ENCODE measurements around the gene TYW1B.
A peak's percentile ranks its signal among the peaks of the same experiment; 100 is the strongest.

TYW1B gene, protein sequence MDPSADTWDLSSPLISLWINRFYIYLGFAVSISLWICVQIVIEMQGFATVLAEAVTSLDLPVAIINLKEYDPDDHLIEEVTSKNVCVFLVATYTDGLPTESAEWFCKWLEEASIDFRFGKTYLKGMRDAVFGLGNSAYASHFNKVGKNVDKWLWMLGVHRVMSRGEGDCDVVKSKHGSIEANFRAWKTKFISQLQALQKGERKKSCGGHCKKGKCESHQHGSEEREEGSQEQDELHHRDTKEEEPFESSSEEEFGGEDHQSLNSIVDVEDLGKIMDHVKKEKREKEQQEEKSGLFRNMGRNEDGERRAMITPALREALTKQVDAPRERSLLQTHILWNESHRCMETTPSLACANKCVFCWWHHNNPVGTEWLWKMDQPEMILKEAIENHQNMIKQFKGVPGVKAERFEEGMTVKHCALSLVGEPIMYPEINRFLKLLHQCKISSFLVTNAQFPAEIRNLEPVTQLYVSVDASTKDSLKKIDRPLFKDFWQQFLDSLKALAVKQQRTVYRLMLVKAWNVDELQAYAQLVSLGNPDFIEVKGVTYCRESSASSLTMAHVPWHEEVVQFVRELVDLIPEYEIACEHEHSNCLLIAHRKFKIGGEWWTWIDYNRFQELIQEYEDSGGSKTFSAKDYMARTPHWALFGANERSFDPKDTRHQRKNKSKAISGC

DNA sequence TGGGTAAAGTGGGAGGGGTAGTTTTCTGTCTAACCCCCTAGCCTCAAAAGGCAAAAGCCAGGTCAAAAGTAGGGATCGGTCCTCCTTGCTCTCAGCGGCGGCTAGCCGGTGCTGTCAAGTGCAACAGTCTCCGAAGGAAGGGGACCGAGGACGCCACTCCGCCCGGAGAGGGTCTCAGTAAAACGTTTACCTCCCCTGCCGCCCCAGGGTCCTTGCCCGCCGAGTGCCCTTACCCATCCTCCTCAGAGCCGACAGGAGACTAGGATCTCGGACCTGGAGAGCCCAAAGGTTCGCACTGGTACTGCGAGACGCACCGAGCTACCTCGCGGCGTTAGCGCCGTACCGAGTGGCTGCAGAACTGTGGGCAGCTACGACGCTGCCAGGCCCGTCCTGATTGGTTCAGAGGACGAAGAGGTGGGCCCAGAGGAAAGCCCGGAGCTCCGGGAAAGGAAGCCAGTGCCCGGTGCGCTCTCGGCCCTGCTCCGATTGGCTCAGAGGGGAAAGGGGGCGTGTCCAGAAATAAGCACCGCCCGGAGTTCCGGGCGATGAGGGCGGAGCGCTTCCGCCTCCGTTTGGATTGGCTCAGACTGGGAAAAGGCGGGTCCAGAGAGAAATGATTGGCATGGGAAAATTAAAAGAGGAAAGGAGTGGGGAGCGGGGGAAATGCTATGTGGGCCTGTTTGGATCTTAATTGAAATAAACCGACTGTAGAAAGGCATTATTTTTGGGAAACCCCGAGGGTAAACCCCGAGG, at the start of gene TYW1B:
TYW1B (minus strand) TSS at position 362 of the 753 bp plus-strand sequence; CDS start at position 237, 125 bp downstream.
- TF ChIP-seq, protein P1, sequence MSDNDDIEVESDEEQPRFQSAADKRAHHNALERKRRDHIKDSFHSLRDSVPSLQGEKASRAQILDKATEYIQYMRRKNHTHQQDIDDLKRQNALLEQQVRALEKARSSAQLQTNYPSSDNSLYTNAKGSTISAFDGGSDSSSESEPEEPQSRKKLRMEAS (IDR thresholded peaks at IDR 0.05), result peak; percentile 79
- 0 out of 2 replicates have a peak, but pooled peaks have one; percentile 21 for TF ChIP-seq CREB1 (IDR thresholded peaks at IDR 0.05; ENCODE audit: low read depth)
- peak; percentile 78 for TF ChIP-seq TAF1 (IDR thresholded peaks at IDR 0.05; ENCODE audit: low read depth)

DNA sequence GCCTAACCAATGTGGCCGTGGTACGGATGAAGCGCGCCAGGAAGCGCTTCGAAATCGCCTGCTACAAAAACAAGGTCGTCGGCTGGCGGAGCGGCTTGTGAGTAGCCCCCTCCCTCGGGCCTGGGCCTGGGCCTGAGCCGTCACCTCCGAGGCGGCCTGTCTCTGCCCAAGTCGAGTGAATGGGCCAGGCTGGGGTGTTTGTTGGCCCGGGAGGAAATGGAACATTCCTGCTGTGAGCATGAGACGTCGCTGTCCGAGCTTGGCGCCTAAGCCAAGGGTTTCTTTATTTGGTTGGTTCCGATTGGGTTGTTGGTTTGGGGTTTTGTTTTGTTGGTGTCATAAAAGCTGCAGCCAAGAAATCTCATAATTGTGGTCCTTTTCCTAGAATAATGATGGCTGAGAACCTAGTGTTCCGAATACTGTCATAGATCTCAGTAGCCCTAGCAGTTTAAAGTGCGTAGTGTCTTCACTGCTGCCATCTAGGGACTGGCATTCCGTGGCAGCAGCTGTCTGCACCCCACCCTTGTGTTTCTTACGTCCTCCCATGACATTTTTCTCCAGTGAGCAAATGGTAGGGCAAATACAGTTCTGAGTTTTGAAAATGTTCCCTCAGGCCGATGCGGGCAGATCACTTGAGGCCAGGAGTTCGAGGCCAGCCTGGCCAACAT, 1.8 kb upstream of the TYW1B start:
- peak; percentile 80 for TF ChIP-seq TEAD4 (IDR thresholded peaks at IDR 0.05)

DNA sequence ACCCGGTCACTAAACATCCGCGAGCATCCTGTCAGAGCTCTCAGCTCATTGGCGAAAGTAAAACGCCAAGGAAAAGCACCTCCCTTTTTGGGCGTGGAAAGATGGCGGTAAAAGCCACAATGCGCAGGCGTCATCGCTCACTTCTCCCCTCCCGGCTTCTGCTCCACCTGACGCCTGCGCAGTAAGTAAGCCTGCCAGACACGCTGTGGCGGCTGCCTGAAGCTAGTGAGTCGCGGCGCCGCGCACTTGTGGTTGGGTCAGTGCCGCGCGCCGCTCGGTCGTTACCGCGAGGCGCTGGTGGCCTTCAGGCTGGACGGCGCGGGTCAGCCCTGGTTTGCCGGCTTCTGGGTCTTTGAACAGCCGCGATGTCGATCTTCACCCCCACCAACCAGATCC, 1.3 kb upstream of the TYW1B start:
- peak; percentile 36; the same call in 1 of the 2 replicates for TF ChIP-seq FOXM1 (IDR thresholded peaks at IDR 0.05; ENCODE audit: borderline replicate concordance, low read depth)
- peak; percentile 86 for TF ChIP-seq YY1 (IDR thresholded peaks at IDR 0.05; ENCODE audit: low read depth)
- TF ChIP-seq, protein P2, sequence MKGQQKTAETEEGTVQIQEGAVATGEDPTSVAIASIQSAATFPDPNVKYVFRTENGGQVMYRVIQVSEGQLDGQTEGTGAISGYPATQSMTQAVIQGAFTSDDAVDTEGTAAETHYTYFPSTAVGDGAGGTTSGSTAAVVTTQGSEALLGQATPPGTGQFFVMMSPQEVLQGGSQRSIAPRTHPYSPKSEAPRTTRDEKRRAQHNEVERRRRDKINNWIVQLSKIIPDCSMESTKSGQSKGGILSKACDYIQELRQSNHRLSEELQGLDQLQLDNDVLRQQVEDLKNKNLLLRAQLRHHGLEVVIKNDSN (IDR thresholded peaks at IDR 0.05), result peak; percentile 41; the same call in 1 of the 2 replicates
- peak; percentile 68; the same call in 1 of the 2 replicates for TF ChIP-seq TAF1 (IDR thresholded peaks at IDR 0.05; ENCODE audit: low read depth)
- TF ChIP-seq, protein P1 (IDR thresholded peaks at IDR 0.05), result peak; percentile 81

DNA sequence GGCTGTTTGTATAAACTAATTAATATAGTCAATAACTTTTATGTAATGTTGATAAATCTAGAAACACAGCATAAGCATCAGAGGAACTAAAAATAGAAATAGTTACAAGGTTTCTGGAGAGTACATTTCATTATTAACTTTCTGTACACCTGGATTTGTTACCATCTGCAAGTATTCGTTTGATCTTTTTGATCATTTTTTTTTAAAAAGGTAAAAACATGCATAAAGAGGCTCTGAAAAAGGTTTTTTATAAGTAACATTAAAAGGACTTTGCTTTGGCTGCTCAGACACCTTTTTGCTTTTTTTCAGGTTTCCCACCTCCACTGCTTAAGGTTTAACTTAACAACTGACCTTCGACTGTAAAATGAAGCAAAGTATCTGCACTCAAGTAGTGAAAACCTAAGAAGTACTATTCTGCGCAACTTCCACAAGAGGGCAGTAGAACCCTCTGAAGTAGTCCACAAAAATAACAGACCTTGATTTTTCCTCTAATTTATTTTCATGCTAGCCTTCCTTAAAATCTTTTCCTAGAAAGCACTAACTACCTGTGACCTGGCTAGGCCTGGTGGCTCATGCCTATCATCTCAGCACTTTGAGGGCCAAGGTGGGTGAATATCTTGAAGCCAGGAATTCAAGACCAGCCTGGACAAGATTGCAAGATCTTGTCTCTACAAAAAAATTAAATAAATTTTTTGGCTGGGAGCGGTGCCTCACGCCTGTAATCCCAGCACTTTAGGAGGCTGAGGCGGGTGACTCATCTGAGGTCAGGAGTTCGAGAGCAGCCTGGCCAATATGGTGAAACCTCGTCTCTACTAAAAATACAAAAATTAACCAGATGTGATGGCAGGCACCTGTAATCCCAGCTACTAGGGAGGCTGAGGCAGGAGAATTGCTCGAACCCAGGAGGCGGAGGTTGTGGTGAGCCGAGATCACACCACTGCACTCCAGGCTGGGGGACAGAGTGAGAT, 4.0 kb downstream of the TYW1B start:
- peak; percentile 27 for TF ChIP-seq RAD21 (IDR thresholded peaks at IDR 0.05; ENCODE audit: low read depth)

DNA sequence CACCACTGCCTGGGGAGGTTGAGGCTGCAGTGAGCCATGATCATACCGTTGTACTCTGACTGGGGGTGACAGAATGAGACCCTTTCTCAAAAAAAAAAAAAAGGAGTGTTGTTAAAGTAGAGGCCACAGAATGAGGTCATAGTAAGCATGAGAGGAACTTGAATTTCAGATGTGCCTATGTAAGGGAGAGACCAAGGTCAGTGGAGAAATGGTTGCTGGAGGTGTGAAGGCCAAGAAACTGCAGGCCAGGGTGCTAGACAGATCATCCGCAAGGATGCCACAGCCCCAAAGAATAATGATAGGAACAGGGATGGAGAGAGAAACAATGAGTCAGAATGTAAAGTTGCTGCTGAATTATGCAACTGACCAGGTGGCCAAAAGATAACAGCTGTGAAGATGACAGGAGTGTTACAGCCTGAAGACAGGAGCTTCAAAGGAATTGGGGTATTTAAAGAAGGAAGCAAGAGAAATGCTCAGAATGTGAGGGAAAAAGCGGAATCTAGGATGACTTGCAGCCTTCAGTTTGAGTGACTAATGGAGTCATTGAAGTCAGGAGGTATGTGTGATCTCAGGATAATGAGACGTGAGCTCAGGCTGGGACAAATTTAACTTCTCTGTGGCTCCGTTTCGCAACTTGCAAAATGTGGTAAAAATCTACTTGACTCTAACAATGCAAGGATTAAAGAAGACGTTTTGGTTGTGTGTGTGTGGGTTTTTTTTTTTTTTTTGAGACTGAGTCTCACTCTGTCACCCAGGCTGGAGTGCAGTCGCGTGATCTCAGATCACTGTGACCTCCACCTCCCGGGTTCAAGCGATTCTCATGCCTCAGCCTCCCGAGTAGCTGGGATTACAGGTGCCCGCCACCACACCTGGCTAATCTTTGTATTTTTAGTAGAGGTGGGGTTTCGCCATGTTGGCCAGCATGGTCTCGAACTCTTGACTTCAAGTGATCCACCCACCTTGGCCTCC, 22.2 kb downstream of the TYW1B start:
- TF ChIP-seq NFIC (IDR thresholded peaks at IDR 0.05) (no peak), TCF12 (IDR thresholded peaks at IDR 0.05; ENCODE audit: low read depth) (no peak), CREB1 (IDR thresholded peaks at IDR 0.05; ENCODE audit: low read depth) (no peak), ZBTB7A (IDR thresholded peaks at IDR 0.05; ENCODE audit: low read depth) (no peak), EP300 (IDR thresholded peaks at IDR 0.05; ENCODE audit: borderline replicate concordance) (no peak), RAD21 (IDR thresholded peaks at IDR 0.05; ENCODE audit: low read depth) (no peak), TAF1 (IDR thresholded peaks at IDR 0.05; ENCODE audit: low read depth) (no peak), YY1 (IDR thresholded peaks at IDR 0.05; ENCODE audit: low read depth) (no peak), CEBPB (IDR thresholded peaks at IDR 0.05) (no peak), FOXM1 (IDR thresholded peaks at IDR 0.05; ENCODE audit: borderline replicate concordance, low read depth) (no peak), TEAD4 (IDR thresholded peaks at IDR 0.05) (no peak), EGR1 (IDR thresholded peaks at IDR 0.05) (no peak)
- TF ChIP-seq, protein P3, sequence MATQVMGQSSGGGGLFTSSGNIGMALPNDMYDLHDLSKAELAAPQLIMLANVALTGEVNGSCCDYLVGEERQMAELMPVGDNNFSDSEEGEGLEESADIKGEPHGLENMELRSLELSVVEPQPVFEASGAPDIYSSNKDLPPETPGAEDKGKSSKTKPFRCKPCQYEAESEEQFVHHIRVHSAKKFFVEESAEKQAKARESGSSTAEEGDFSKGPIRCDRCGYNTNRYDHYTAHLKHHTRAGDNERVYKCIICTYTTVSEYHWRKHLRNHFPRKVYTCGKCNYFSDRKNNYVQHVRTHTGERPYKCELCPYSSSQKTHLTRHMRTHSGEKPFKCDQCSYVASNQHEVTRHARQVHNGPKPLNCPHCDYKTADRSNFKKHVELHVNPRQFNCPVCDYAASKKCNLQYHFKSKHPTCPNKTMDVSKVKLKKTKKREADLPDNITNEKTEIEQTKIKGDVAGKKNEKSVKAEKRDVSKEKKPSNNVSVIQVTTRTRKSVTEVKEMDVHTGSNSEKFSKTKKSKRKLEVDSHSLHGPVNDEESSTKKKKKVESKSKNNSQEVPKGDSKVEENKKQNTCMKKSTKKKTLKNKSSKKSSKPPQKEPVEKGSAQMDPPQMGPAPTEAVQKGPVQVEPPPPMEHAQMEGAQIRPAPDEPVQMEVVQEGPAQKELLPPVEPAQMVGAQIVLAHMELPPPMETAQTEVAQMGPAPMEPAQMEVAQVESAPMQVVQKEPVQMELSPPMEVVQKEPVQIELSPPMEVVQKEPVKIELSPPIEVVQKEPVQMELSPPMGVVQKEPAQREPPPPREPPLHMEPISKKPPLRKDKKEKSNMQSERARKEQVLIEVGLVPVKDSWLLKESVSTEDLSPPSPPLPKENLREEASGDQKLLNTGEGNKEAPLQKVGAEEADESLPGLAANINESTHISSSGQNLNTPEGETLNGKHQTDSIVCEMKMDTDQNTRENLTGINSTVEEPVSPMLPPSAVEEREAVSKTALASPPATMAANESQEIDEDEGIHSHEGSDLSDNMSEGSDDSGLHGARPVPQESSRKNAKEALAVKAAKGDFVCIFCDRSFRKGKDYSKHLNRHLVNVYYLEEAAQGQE (IDR thresholded peaks at IDR 0.05; ENCODE audit: low read depth), result no peak
- TF ChIP-seq, protein P1 (IDR thresholded peaks at IDR 0.05), result no peak
- TF ChIP-seq, protein P2 (IDR thresholded peaks at IDR 0.05), result no peak

Measured in Ishikawa (cell line).